ENCODE data around the gene AGAP1.
A peak's percentile ranks its signal among the peaks of the same experiment; 100 is the strongest.
"Not testable (repeated sequence)": the region's sequence is repeated elsewhere in the genome, so short reads cannot be mapped to it uniquely, and the experiment has no call there.

AGAP1 gene

GRCh38 chr2:235600406-235600805, 106.6 kb downstream of the AGAP1 start:
- Histone ChIP-seq H3K9me3 (ENCODE audit: control insufficient read depth in 2 of 2, low read length in 2 of 2) (no peaks in the 10 kb centered on the region), H3K27me3 (ENCODE audit: control insufficient read depth in 2 of 2, insufficient read depth in 2 of 2, low read length in 2 of 2) (no peaks in the 10 kb centered on the region), H3K27ac (ENCODE audit: low read depth in 2 of 2, low read length in 2 of 2) (no peak overlapping the region), H3K4me3 (ENCODE audit: low read length in 2 of 2) (no peak overlapping the region), H3K4me1 (ENCODE audit: control insufficient read depth in 2 of 2, insufficient read depth in 2 of 2, low read length in 2 of 2) (no peaks in the 10 kb centered on the region), H3K36me3 (ENCODE audit: control insufficient read depth in 2 of 2, insufficient read depth in 2 of 2, low read length in 2 of 2) (peaks cover 0 to 3% of the 10 kb centered on the region in 2 donors), H3K9ac (ENCODE audit: low read depth in 1 of 2, low read length in 2 of 2) (no peak overlapping the region)

GRCh38 chr2:235600926-235601325, 107.1 kb downstream of the AGAP1 start:
- Histone ChIP-seq H3K27ac (ENCODE audit: low read depth in 2 of 2, low read length in 2 of 2) (no peak overlapping the region), H3K4me1 (ENCODE audit: control insufficient read depth in 2 of 2, insufficient read depth in 2 of 2, low read length in 2 of 2) (no peaks in the 10 kb centered on the region), H3K27me3 (ENCODE audit: control insufficient read depth in 2 of 2, insufficient read depth in 2 of 2, low read length in 2 of 2) (no peaks in the 10 kb centered on the region), H3K4me3 (ENCODE audit: low read length in 2 of 2) (no peak overlapping the region), H3K36me3 (ENCODE audit: control insufficient read depth in 2 of 2, insufficient read depth in 2 of 2, low read length in 2 of 2) (peaks cover 0 to 3% of the 10 kb centered on the region in 2 donors), H3K9me3 (ENCODE audit: control insufficient read depth in 2 of 2, low read length in 2 of 2) (no peaks in the 10 kb centered on the region), H3K9ac (ENCODE audit: low read depth in 1 of 2, low read length in 2 of 2) (no peak overlapping the region)

- H3K27ac ChIP-seq (ENCODE audit: low read depth in 2 of 2, low read length in 2 of 2): no peak overlapping the region
- H3K4me1 ChIP-seq (ENCODE audit: control insufficient read depth in 2 of 2, insufficient read depth in 2 of 2, low read length in 2 of 2): no peaks in the 10 kb centered on the region
- no peak overlapping the region for H3K9ac ChIP-seq (ENCODE audit: low read depth in 1 of 2, low read length in 2 of 2)
- no peak overlapping the region for H3K4me3 ChIP-seq (ENCODE audit: low read length in 2 of 2)
- peaks cover 0 to 1% of the 10 kb centered on the region in 2 donors for H3K36me3 ChIP-seq (ENCODE audit: control insufficient read depth in 2 of 2, insufficient read depth in 2 of 2, low read length in 2 of 2)
- H3K9me3 ChIP-seq (ENCODE audit: control insufficient read depth in 2 of 2, low read length in 2 of 2): no peaks in the 10 kb centered on the region
- H3K27me3 ChIP-seq (ENCODE audit: control insufficient read depth in 2 of 2, insufficient read depth in 2 of 2, low read length in 2 of 2): no peaks in the 10 kb centered on the region
Measured at GRCh38 chr2:235601960-235602704, 108.3 kb downstream of the AGAP1 start.

- not testable (repeated sequence) for H3K4me1 ChIP-seq (ENCODE audit: control insufficient read depth in 2 of 2, insufficient read depth in 2 of 2, low read length in 2 of 2); H3K4me3 ChIP-seq (ENCODE audit: low read length in 2 of 2); H3K9me3 ChIP-seq (ENCODE audit: control insufficient read depth in 2 of 2, low read length in 2 of 2); H3K27me3 ChIP-seq (ENCODE audit: control insufficient read depth in 2 of 2, insufficient read depth in 2 of 2, low read length in 2 of 2); H3K36me3 ChIP-seq (ENCODE audit: control insufficient read depth in 2 of 2, insufficient read depth in 2 of 2, low read length in 2 of 2); H3K27ac ChIP-seq (ENCODE audit: low read depth in 2 of 2, low read length in 2 of 2); H3K9ac ChIP-seq (ENCODE audit: low read depth in 1 of 2, low read length in 2 of 2)
Measured at GRCh38 chr2:235602971-235603370, 109.1 kb downstream of the AGAP1 start.

GRCh38 chr2:235603659-235604058, 109.8 kb downstream of the AGAP1 start:
- Histone ChIP-seq H3K4me3 (ENCODE audit: low read length in 2 of 2) (no peak overlapping the region), H3K36me3 (ENCODE audit: control insufficient read depth in 2 of 2, insufficient read depth in 2 of 2, low read length in 2 of 2) (no peaks in the 10 kb centered on the region), H3K27ac (ENCODE audit: low read depth in 2 of 2, low read length in 2 of 2) (no peak overlapping the region), H3K27me3 (ENCODE audit: control insufficient read depth in 2 of 2, insufficient read depth in 2 of 2, low read length in 2 of 2) (no peaks in the 10 kb centered on the region), H3K9ac (ENCODE audit: low read depth in 1 of 2, low read length in 2 of 2) (no peak overlapping the region), H3K9me3 (ENCODE audit: control insufficient read depth in 2 of 2, low read length in 2 of 2) (no peaks in the 10 kb centered on the region), H3K4me1 (ENCODE audit: control insufficient read depth in 2 of 2, insufficient read depth in 2 of 2, low read length in 2 of 2) (no peaks in the 10 kb centered on the region)

GRCh38 chr2:235605312-235606003, 111.6 kb downstream of the AGAP1 start:
- Histone ChIP-seq H3K9ac (ENCODE audit: low read depth in 1 of 2, low read length in 2 of 2) (no peak overlapping the region), H3K27ac (ENCODE audit: low read depth in 2 of 2, low read length in 2 of 2) (peak overlapping the region in 1 of 2 donors; percentile 11), H3K4me3 (ENCODE audit: low read length in 2 of 2) (no peak overlapping the region)

GRCh38 chr2:235606004-235606715, 112.3 kb downstream of the AGAP1 start:
- H3K4me1 ChIP-seq (ENCODE audit: control insufficient read depth in 2 of 2, insufficient read depth in 2 of 2, low read length in 2 of 2): no peaks in the 10 kb centered on the region
- no peaks in the 10 kb centered on the region for H3K36me3 ChIP-seq (ENCODE audit: control insufficient read depth in 2 of 2, insufficient read depth in 2 of 2, low read length in 2 of 2)
- H3K9ac ChIP-seq (ENCODE audit: low read depth in 1 of 2, low read length in 2 of 2): no peak overlapping the region
- no peak overlapping the region for H3K4me3 ChIP-seq (ENCODE audit: low read length in 2 of 2)
- no peaks in the 10 kb centered on the region for H3K27me3 ChIP-seq (ENCODE audit: control insufficient read depth in 2 of 2, insufficient read depth in 2 of 2, low read length in 2 of 2)
- peak overlapping the region in 1 of 2 donors; percentile 41 for H3K27ac ChIP-seq (ENCODE audit: low read depth in 2 of 2, low read length in 2 of 2)
- H3K9me3 ChIP-seq (ENCODE audit: control insufficient read depth in 2 of 2, low read length in 2 of 2): no peaks in the 10 kb centered on the region

More at GRCh38 chr2:235605312-235606003, 111.6 kb downstream of the AGAP1 start:
- H3K4me1 ChIP-seq (ENCODE audit: control insufficient read depth in 2 of 2, insufficient read depth in 2 of 2, low read length in 2 of 2): no peaks in the 10 kb centered on the region
- no peaks in the 10 kb centered on the region for H3K27me3 ChIP-seq (ENCODE audit: control insufficient read depth in 2 of 2, insufficient read depth in 2 of 2, low read length in 2 of 2)
- no peaks in the 10 kb centered on the region for H3K9me3 ChIP-seq (ENCODE audit: control insufficient read depth in 2 of 2, low read length in 2 of 2)
- no peaks in the 10 kb centered on the region for H3K36me3 ChIP-seq (ENCODE audit: control insufficient read depth in 2 of 2, insufficient read depth in 2 of 2, low read length in 2 of 2)

- Histone ChIP-seq H3K4me3 (ENCODE audit: low read length in 2 of 2) (no peak overlapping the region), H3K4me1 (ENCODE audit: control insufficient read depth in 2 of 2, insufficient read depth in 2 of 2, low read length in 2 of 2) (no peaks in the 10 kb centered on the region), H3K36me3 (ENCODE audit: control insufficient read depth in 2 of 2, insufficient read depth in 2 of 2, low read length in 2 of 2) (no peaks in the 10 kb centered on the region), H3K27ac (ENCODE audit: low read depth in 2 of 2, low read length in 2 of 2) (no peak overlapping the region), H3K9me3 (ENCODE audit: control insufficient read depth in 2 of 2, low read length in 2 of 2) (no peaks in the 10 kb centered on the region), H3K9ac (ENCODE audit: low read depth in 1 of 2, low read length in 2 of 2) (no peak overlapping the region), H3K27me3 (ENCODE audit: control insufficient read depth in 2 of 2, insufficient read depth in 2 of 2, low read length in 2 of 2) (no peaks in the 10 kb centered on the region)
Measured at GRCh38 chr2:235607546-235608199, 113.8 kb downstream of the AGAP1 start.

GRCh38 chr2:235608200-235608887, 114.5 kb downstream of the AGAP1 start:
- Histone ChIP-seq H3K27ac (ENCODE audit: low read depth in 2 of 2, low read length in 2 of 2) (no peak overlapping the region), H3K9ac (ENCODE audit: low read depth in 1 of 2, low read length in 2 of 2) (no peak overlapping the region), H3K4me3 (ENCODE audit: low read length in 2 of 2) (no peak overlapping the region), H3K36me3 (ENCODE audit: control insufficient read depth in 2 of 2, insufficient read depth in 2 of 2, low read length in 2 of 2) (no peaks in the 10 kb centered on the region), H3K9me3 (ENCODE audit: control insufficient read depth in 2 of 2, low read length in 2 of 2) (no peaks in the 10 kb centered on the region), H3K27me3 (ENCODE audit: control insufficient read depth in 2 of 2, insufficient read depth in 2 of 2, low read length in 2 of 2) (no peaks in the 10 kb centered on the region), H3K4me1 (ENCODE audit: control insufficient read depth in 2 of 2, insufficient read depth in 2 of 2, low read length in 2 of 2) (no peaks in the 10 kb centered on the region)

Data from mucosa of rectum (tissue), 2 donors.